Panc1 (cell line): ENCODE measurements around the gene RAB6A. TPM values are rescaled to one million over a fixed set of nuclear protein-coding genes. Genes with fewer than 3 reads are reported as not detected.

Experiments used
- ATAC-seq: fragments of 200-7000 bp; cut with Tn5 transposase; 2 replicates; pipeline ENCODE4 v1.9.1; 2020; ENCODE audit warnings: mild to moderate bottlenecking, moderate library complexity
- BruUV-seq: library from RNA; stranded (reverse); fragments of 400-500 nt; replicated peaks from 2 replicates; lab custom pipeline; 2021; lab: Mats Ljungman, UMichigan
- CTCF ChIA-PET: fragments of 300-600 bp; sonication (Branson Sonifier 250); formaldehyde crosslinking; loops from one replicate; lab custom pipeline; 2022; ENCODE audit warnings: antibody characterized with exemption; lab: Charles Lee
- POLR2A ChIA-PET: fragments of 300-600 bp; sonication (Branson Sonifier 250); formaldehyde crosslinking; loops from one replicate; lab custom pipeline; 2022; ENCODE audit warnings: antibody characterized with exemption; lab: Charles Lee
- DNase-seq: peaks from one replicate; pipeline ENCODE4 v3.0.0-alpha.2; 2010; ENCODE audit warnings: low read depth, low spot score
- H3K27ac ChIP-seq: 2 replicates; pipeline ENCODE4 v1.5.1; 2011; ENCODE audit warnings: mild to moderate bottlenecking, low read length, inconsistent platforms
- H3K27me3 ChIP-seq: fragments of 200-500 bp; sonication (Bioruptor generic); 2 replicates; pipeline ENCODE4 v1.6.0; 2014; ENCODE audit warnings: low read length, inconsistent platforms; ENCODE audit not compliant: control insufficient read depth, insufficient read depth
- H3K36me3 ChIP-seq: fragments of 200-500 bp; sonication (Bioruptor generic); 2 replicates; pipeline ENCODE4 v1.5.1; 2014; ENCODE audit warnings: inconsistent platforms, mild to moderate bottlenecking, low read length, moderate library complexity; ENCODE audit not compliant: control insufficient read depth, insufficient read depth
- H3K4me1 ChIP-seq: 2 replicates; pipeline ENCODE4 v1.5.1; 2011; ENCODE audit warnings: inconsistent platforms, mild to moderate bottlenecking, low read length, moderate library complexity; ENCODE audit not compliant: control insufficient read depth, insufficient read depth
- H3K4me3 ChIP-seq, 2 experiments: 2 replicates each; pipeline ENCODE4 v1.5.1; 2011 to 2012; ENCODE audit warnings: low read depth in 2 of 2, low read length in 2 of 2, mild to moderate bottlenecking in 2 of 2, inconsistent platforms in 1 of 2, moderate library complexity in 1 of 2
- H3K9me3 ChIP-seq: fragments of 200-500 bp; sonication (Bioruptor generic); 2 replicates; pipeline ENCODE4 v1.5.1; 2014; ENCODE audit warnings: low read depth, mild to moderate bottlenecking, inconsistent platforms, low read length, moderate library complexity; ENCODE audit not compliant: control insufficient read depth, insufficient read depth
- POLR2AphosphoS5 ChIP-seq: IDR thresholded peaks from 2 replicates; pipeline ENCODE4 v1.6.1; 2012; ENCODE audit warnings: mild to moderate bottlenecking, low read depth, low read length, moderate library complexity
- REST ChIP-seq, 2 experiments: IDR thresholded peaks; 2 replicates each; pipeline ENCODE4 v1.6.1; 2011 to 2012; ENCODE audit warnings: low read depth in 2 of 2, control low read depth in 1 of 2, low read length in 1 of 2, mild to moderate bottlenecking in 1 of 2, moderate library complexity in 1 of 2; ENCODE audit not compliant: insufficient read depth in 1 of 2
- SIN3A ChIP-seq: IDR thresholded peaks from 2 replicates; pipeline ENCODE4 v1.6.1; 2012; ENCODE audit warnings: low read depth, mild to moderate bottlenecking, low read length, moderate library complexity, borderline replicate concordance; ENCODE audit not compliant: insufficient read depth
- TCF7L2 ChIP-seq: IDR thresholded peaks from 2 replicates; pipeline ENCODE4 v1.6.1; 2011; ENCODE audit warnings: mild to moderate bottlenecking, low read depth, low read length, inconsistent platforms
- in situ Hi-C: cut with HindIII; loops from 2 replicates; pipeline ENCODE4 v1.10.0; 2016; ENCODE audit warnings: low sequenced_read_pairs, low pct_unique_long_range_greater_than_20kb
- intact Hi-C: fragments of 100-400 bp; cut with micrococcal nuclease; formaldehyde crosslinking; loops from one replicate; pipeline ENCODE4 v1.10.0; 2022; ENCODE audit not compliant: unreplicated experiment
- total RNA-seq: library from RNA; stranded (reverse); gene quantifications from one replicate; pipeline ENCODE4 v1.2.1, GENCODE V29; 2021; ENCODE audit not compliant: unreplicated experiment
- TF ChIP-seq, protein P1 (sequence below): fragments of 450-650 bp; IDR thresholded peaks from 2 replicates; pipeline ENCODE4 v1.5.1; 2017; ENCODE audit warnings: mild to moderate bottlenecking

The RAB6A gene
- total RNA-seq, 1 experiment from 2014 or later: 149 TPM

- Histone ChIP-seq H3K9me3 (no peaks in the 10 kb centered on the region), H3K36me3 (no peaks in the 10 kb centered on the region), H3K4me3 (no peak overlapping the region), H3K27ac (no peak overlapping the region), H3K27me3 (no peaks in the 10 kb centered on the region), H3K4me1 (no peaks in the 10 kb centered on the region; the same call in 1 of the 2 replicates)
- ChIA-PET CTCF (no interaction called here), POLR2A (no interaction called here)
- no peak for DNase-seq
- intact Hi-C loops (no loop called here), in situ Hi-C loops (no loop called here)
- TF ChIP-seq TCF7L2 (no peak), POLR2AphosphoS5 (no peak), SIN3A (no peak), REST (IDR thresholded peaks at IDR 0.05; ENCODE audit: insufficient read depth in 1 of 2, low read depth in 2 of 2, low read length in 1 of 2) (no peak)
- TF ChIP-seq, protein P1, sequence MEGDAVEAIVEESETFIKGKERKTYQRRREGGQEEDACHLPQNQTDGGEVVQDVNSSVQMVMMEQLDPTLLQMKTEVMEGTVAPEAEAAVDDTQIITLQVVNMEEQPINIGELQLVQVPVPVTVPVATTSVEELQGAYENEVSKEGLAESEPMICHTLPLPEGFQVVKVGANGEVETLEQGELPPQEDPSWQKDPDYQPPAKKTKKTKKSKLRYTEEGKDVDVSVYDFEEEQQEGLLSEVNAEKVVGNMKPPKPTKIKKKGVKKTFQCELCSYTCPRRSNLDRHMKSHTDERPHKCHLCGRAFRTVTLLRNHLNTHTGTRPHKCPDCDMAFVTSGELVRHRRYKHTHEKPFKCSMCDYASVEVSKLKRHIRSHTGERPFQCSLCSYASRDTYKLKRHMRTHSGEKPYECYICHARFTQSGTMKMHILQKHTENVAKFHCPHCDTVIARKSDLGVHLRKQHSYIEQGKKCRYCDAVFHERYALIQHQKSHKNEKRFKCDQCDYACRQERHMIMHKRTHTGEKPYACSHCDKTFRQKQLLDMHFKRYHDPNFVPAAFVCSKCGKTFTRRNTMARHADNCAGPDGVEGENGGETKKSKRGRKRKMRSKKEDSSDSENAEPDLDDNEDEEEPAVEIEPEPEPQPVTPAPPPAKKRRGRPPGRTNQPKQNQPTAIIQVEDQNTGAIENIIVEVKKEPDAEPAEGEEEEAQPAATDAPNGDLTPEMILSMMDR: no peak
- BruUV-seq: no TSS peak
- no peak for ATAC-seq
Measured at GRCh38 chr11:73651661-73652045, 109.2 kb downstream of the RAB6A start.

DNA sequence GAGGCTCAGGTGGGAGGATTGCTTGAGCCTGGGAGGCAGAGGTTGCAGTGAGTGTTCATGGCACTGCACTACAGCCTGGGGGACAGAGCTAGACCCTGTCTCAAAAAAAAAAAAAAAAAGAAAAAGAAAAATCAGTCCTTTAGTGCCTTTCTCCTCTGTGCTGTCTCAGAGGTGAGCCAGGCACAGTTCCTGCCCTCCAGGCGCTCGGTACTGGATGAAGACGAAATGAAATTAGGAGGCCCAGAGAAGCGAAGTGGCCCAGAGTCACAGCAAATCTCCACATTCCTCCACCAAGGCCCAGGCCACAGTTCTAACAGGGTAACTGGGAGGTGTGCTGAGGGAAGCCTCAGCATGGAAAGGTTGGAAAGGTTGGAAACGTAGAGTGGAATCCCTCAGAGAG lies 109.6 kb downstream of the RAB6A start:
- no peaks in the 10 kb centered on the region for H3K9me3 ChIP-seq
- CTCF ChIA-PET: no interaction called here
- no peaks in the 10 kb centered on the region; the same call in 1 of the 2 replicates for H3K4me1 ChIP-seq
- DNase-seq (no peak), ATAC-seq (no peak)
- POLR2A ChIA-PET: interaction anchor here (0.6 kb wide), 2 partner anchors 27 to 28 kb away, joined by 3 read pairs; no protein-coding TSS in a partner anchor
- no TSS peak for BruUV-seq
- no peak overlapping the region for H3K27ac ChIP-seq
- H3K27me3 ChIP-seq: no peaks in the 10 kb centered on the region
- no peak for TF ChIP-seq SIN3A
- TF ChIP-seq, protein P1: no peak
- no peak for TF ChIP-seq POLR2AphosphoS5
- TF ChIP-seq REST (IDR thresholded peaks at IDR 0.05; ENCODE audit: insufficient read depth in 1 of 2, low read depth in 2 of 2, low read length in 1 of 2): no peak
- TF ChIP-seq TCF7L2: no peak
- intact Hi-C loops (no loop called here), in situ Hi-C loops (no loop called here)
- H3K4me3 ChIP-seq: no peak overlapping the region
- H3K36me3 ChIP-seq: no peaks in the 10 kb centered on the region
